HG03280 (cell line): ENCODE data around the gene FNTB.
"Not testable (repeated sequence)": the region's sequence is repeated elsewhere in the genome, so short reads cannot be mapped to it uniquely, and the experiment has no call there.

Experiments
- ATAC-seq: cut with Tn5 transposase; IDR thresholded peaks from one replicate; pipeline ENCODE4 v1.9.1; 2021; ENCODE audit warnings: mild to moderate bottlenecking, moderate library complexity; ENCODE audit not compliant: unreplicated experiment

The FNTB gene

DNA sequence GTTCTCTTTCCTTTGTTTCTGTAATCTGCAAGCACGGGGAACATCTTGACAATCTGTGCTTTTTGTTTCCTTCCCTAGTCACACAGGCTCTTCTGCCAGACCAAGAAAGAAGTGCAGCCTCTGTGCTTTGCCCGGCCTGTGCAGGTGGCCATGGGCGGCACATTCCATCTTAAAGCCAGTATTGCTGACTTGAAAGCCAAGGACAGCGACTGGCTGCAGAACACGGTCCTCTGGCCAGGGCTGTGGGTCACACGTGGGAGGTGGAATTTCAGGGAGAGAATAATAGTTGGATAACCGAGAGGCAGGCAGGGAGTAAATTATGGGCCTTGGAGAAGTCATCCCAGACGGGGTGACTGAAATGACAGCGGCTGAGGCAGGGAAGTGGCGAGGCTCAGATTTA is 24.8 kb downstream of the FNTB start:
- no peak for ATAC-seq

DNA sequence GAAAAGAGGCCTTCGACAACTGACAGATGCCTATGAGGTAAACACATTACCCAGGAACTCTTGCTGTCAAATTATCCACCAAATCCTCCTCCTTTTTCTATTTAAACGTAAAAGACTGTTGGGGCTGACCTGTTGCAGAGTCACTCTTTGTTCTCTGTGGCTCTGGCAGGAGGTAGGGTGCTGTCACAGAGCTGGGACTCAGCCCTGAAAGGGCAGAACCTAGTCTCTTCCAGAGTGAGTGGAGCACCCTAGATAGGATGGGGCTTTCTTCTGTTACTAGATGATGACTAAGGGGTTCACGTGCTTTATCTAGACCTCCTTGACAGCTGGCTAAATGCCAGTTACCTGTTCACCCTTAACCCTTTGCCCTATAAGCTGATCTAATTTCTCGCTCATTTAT is 25.7 kb downstream of the FNTB start:
- ATAC-seq: no peak

DNA sequence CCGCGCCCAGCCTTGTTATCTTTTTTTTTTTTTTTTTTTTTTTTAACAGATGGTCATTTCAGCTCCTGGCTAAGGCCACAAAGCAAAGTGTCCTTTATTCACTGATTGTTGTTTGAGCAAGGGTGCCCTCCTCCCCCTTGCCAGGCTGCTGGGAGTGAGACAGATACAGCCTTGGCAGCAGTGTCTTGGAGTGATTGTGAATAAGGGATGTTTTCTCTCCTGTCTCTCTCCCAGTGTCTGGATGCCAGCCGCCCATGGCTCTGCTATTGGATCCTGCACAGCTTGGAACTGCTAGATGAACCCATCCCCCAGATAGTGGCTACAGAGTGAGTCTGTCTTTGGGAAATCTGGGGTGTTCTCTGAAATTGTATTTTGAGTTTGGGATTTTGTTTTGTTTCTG is 28.7 kb downstream of the FNTB start:
- no peak for ATAC-seq

GRCh38 chr14:65016471-65016870 is 29.8 kb downstream of the FNTB start:
- ATAC-seq: no peak

DNA sequence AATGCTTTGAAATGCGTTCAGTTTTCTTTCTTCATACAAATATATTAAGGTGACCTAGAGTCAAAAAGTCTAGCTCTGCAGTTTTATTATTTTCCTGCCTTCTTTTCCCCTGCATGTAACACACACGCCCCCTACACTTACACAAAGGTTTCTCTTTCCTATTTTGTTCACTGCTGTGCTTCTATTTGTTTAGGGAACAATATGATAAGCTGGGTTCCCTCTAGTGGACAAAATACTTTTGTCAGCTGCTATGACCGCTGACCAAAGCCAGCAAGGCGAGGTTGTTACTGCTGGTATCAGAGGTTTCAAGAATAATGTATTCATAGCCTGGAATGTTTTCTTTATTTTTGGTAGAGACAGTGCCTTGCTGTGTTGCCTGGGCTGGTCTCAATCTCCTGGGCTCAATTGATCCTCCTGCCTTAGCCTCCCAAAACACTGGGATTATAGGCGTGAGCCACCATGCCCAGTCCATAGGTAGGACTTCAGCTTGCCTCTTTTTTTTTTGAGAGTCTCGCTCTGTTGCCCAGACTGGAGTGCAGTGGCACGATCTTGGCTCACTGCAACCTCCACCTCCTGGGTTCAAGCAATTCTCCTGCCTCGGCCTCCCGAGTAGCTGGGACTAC is 33.4 kb downstream of the FNTB start:
- ATAC-seq: no peak

DNA sequence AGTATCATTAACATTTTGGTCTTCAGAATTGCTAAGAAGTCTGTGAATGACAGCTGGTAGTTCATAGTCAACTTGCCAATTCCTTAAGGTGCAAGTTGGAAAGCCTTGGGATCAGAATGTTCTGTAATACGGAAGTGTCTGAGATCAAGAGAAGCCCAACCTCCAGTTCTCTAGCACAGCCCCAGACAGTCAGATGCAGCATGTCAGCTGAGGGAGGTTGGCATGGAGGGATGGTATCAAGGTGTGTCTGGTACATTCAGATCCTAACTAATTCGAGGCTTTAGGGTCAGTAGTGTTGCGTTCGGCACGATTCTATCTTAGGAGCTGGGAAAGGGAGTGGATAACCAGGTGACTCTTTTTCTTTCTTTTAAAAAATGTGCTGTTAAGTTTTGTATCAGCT is 38.3 kb downstream of the FNTB start:
- no peak for ATAC-seq

GRCh38 chr14:65025818-65026217 is 39.1 kb downstream of the FNTB start:
- no peak for ATAC-seq

- ATAC-seq: no peak
These were observed 39.8 kb downstream of the FNTB start for GRCh38 chr14:65026526-65026925.

DNA sequence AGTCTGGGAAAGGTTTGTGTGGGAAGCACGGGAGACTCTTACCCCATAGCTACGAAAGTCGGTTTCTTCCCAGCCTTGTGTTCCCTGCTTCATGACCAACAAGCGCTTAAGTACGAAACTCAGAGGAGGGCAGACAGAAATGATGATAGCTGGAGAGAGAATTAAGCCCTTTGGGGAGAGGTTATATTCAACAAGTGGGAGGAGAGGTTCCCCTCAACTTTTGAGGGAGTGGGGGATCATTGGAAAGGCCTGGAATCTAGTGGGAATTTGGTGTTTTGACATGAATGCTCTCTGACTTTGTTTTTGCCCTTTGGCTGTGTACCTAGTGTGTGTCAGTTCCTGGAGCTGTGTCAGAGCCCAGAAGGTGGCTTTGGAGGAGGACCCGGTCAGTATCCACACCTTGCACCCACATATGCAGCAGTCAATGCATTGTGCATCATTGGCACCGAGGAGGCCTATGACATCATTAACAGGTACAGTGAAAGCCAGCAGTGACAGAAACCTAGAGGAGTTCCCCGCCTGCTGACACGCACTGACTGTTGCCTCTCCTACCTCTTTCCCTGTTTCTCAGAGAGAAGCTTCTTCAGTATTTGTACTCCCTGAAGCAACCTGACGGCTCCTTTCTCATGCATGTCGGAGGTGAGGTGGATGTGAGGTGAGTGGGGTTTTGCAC is 40.6 kb downstream of the FNTB start:
- no peak for ATAC-seq

- ATAC-seq: no peak
These were observed 42.2 kb downstream of the FNTB start for GRCh38 chr14:65028937-65029336.

DNA sequence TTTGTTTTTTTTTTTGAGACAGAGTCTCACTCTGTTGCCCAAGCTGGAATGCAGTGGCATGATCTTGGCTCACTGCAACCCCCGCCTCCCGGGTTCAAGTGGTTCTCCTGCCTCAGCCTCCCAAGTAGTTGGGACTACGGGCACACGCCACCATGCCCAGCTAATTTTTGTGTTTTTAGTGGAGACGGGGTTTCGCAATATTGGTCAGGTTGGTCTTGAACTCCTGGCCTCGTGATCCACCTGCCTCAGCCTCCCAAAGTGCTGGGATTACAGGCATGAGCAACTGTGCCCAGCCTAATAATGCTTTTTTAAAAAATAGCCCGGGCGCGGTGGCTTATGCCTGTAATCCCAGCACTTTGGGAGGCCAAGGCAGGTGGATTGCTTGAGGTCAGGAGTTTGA is 44.6 kb downstream of the FNTB start:
- ATAC-seq: not testable (repeated sequence)

- ATAC-seq: no peak
These were observed 45.6 kb downstream of the FNTB start for GRCh38 chr14:65032319-65032718.

- ATAC-seq: no peak
These were observed 46.5 kb downstream of the FNTB start for GRCh38 chr14:65033181-65033580.

GRCh38 chr14:65034021-65034420 is 47.3 kb downstream of the FNTB start:
- no peak for ATAC-seq

DNA sequence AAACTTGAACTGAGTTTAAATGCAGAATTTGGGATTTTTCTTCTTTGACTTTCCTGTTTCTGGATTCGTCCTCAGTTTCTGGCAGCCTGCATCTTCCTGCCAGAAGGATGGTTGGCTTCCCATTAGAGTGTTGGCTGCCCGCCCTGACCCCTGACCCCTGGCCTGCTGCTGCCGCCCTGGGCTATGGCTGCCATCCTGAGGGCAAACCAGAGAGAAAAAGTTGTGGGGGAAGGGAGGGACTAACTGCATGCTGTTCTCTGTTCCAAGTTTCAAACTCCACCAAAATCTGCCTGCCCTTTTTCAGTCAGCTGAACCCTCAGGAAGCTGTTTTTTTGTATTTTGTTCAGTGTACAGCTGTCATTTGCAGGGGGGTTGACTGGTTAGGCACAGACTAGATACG is 48.4 kb downstream of the FNTB start:
- ATAC-seq: no peak

DNA sequence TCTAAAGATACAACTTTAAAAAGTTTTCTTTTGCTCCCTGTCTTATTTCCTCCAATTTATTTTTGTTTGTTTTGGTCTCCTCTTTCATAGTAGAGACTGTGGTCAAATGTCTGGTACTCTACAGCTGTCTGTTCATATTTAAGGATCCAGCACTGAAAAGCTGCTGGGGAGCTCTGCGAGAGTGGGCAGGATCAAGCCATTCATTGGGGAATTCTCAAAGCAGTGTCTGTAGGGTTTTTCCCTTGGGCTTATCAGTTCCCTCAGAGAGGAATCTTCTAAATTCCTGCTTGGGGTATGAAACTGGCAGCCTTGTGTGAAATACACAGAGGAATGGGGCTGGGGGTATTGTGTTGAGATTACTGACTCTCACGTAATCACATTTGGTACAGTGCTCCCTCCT is 52.3 kb downstream of the FNTB start:
- no peak for ATAC-seq

DNA sequence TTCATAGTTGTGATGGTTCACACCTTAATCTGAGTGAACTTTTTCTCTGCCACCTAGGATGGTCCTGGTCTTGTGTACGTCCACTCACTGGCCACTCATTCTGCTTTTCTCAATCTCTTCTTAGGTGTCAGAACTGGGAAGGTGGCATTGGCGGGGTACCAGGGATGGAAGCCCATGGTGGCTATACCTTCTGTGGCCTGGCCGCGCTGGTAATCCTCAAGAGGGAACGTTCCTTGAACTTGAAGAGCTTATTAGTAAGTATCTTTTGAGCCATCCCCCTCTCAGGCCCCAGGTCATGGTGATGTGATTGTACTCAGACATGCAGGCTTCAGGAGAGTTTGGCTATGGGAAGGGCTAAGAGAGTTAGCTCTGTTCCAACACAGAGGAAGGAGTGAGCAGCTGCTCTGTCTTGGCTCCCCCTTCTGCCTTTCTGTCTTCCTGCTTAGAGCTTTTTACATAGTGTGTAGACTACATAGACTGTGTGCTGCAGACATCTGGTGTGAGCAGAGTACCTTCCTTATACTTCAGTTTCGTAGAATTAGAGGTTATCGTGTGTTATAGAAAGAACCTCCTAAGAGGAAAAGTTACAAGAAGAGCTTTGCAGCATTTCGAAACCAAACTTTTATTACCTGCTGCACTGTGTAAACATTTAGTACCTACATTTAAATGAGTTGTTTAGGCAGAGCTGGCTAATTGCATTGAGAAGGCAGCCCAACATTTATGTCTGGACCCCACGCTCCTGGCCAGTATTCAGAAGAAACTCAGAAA is 54.2 kb downstream of the FNTB start:
- no peak for ATAC-seq

DNA sequence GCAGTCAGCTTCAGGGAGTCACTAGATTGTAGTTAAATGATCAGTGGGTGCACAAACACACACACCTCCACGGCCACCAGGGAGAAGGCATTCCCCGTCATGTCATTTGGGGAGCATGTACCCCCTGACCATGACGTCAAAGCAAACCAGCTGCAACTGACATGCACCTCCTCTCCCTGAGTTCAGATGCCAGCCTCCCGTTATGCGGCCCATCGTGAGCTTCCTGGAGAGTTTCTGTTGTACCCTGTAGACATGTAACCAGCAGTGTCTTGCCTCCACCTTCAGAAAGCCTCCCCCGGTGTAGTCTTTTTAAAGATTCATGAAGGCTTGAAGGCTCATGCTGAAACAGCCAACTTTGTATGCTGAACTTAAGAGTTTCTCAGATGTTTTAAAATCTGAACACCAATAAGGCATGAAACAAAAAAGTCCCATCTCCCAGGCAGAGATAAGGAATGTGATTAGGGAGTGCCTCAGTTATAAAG is 54.8 kb downstream of the FNTB start:
- ATAC-seq: no peak

DNA sequence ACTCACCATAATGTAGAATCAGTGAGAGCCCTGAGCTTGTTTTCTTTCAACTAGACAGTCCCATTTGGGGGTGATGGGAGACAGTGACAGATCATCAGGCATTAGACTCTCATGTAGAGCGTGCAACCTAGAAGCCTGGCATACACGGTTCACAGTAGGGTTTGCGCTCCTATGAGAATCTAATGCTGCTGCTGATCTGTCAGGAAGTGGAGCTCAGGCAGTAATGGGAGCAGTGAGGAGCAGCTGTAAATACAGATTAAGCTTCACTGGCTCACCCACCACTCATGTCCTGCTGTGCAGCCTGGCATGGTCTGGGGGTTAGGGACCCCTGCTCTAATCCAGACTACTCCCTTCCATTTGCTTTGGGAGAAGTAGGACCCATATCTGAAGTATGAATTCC is 55.6 kb downstream of the FNTB start:
- no peak for ATAC-seq

GRCh38 chr14:65042731-65043372 is 56.2 kb downstream of the FNTB start:
- ATAC-seq: no peak

DNA sequence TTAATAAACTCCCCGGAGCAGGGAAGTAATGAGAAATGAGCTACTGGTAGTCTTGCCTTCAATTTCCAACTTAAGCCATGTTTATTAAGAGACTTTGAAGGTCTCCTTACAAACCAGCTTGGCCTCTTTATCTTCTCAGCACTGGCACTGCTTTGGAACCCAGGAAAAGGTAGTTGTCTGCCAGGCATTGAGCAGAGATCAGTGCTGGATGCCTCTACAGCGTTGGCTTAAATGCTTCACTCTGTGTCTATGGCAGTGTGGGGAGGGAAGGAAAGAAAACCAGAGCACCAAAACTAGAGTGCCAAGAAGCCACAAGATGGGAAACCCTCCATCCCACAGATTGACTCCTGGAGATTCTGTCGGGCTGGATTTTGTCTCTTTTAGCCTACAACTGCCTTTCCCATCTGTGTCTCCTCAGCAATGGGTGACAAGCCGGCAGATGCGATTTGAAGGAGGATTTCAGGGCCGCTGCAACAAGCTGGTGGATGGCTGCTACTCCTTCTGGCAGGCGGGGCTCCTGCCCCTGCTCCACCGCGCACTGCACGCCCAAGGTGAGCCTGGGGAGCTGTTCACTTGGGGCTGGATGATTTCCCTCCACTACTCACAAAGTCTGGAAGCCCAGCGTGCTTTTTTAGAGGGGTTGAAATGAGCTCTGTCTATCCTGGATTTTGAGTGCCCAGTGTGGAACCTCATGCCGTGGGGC is 57.3 kb downstream of the FNTB start:
- no peak for ATAC-seq
